H1 (cell line): ENCODE data around the gene SLC25A24. TPM values are rescaled to one million over a fixed set of nuclear protein-coding genes. Genes with fewer than 3 reads are reported as not detected.

Source experiments
- CTCF ChIA-PET: fragments of 300-600 bp; sonication (Branson Sonifier 250); formaldehyde crosslinking; loops from one replicate; lab custom pipeline; 2021; ENCODE audit not compliant: partially characterized antibody; lab: Charles Lee
- POLR2A ChIA-PET: fragments of 300-600 bp; sonication (Branson Sonifier 250); formaldehyde crosslinking; loops from one replicate; lab custom pipeline; 2021; ENCODE audit warnings: inconsistent platforms; ENCODE audit not compliant: partially characterized antibody; lab: Charles Lee
- DNase-seq, 2 experiments: peaks; one replicate each; pipeline versions ENCODE4 v3.0.0 to v3.0.0-alpha.2; 2010 to 2022; ENCODE audit warnings: low spot score in 2 of 2, low read depth in 1 of 2, mixed read lengths in 1 of 2
- FAIRE-seq: peaks from 2 replicates; lab custom pipeline; 2011; peaks lifted over from hg19 to GRCh38; lab: Jason Lieb, UNC
- H2AFZ ChIP-seq: 2 replicates; pipeline ENCODE4 v1.8.1; 2012; ENCODE audit warnings: low read length, inconsistent platforms
- H2AK5ac ChIP-seq: 2 replicates; pipeline ENCODE4 v1.6.1; 2013; ENCODE audit warnings: low read depth, low read length
- H2BK120ac ChIP-seq: replicated peaks from 2 replicates; pipeline ENCODE3; 2013; ENCODE audit warnings: low read depth, low read length, inconsistent platforms
- H2BK12ac ChIP-seq: 2 replicates; pipeline ENCODE4 v1.6.1; 2013; ENCODE audit warnings: low read depth, low read length
- H2BK15ac ChIP-seq: 2 replicates; pipeline ENCODE4 v1.6.1; 2013; ENCODE audit warnings: low read length
- H2BK20ac ChIP-seq: 2 replicates; pipeline ENCODE4 v1.6.1; 2013; ENCODE audit warnings: low read length
- H2BK5ac ChIP-seq: 2 replicates; pipeline ENCODE4 v1.6.1; 2013; ENCODE audit warnings: low read depth, low read length
- H3K14ac ChIP-seq: 2 replicates; pipeline ENCODE4 v1.6.1; 2013; ENCODE audit warnings: inconsistent platforms; ENCODE audit not compliant: insufficient read length
- H3K18ac ChIP-seq: 2 replicates; pipeline ENCODE4 v1.6.1; 2013; ENCODE audit warnings: low read length; ENCODE audit errors: extremely low read depth
- H3K23ac ChIP-seq: 2 replicates; pipeline ENCODE4 v1.6.1; 2013; ENCODE audit warnings: inconsistent platforms; ENCODE audit not compliant: insufficient read length
- H3K23me2 ChIP-seq: 2 replicates; pipeline ENCODE4 v1.6.1; 2013; ENCODE audit warnings: low read depth, low read length
- H3K27ac ChIP-seq: 2 replicates; pipeline ENCODE4 v1.6.1; 2011; ENCODE audit warnings: low read depth, low read length, inconsistent platforms
- H3K27me3 ChIP-seq, 4 experiments: replicated peaks in 1 of 4; 1 replicate in 1 of 4; 2 replicates in 3 of 4; pipeline versions ENCODE4 v1.6.1 to v1.8.1; 2011 to 2013; ENCODE audit warnings: low read length in 3 of 4, mild to moderate bottlenecking in 3 of 4, inconsistent platforms in 2 of 4, mixed read lengths in 2 of 4, moderate library complexity in 1 of 4; ENCODE audit not compliant: control insufficient read depth in 3 of 4, insufficient read depth in 3 of 4; ENCODE audit errors: extremely low read depth in 1 of 4
- H3K36me3 ChIP-seq, 4 experiments: 2 replicates each; pipeline versions ENCODE4 v1.6.1 to v1.8.1; 2011 to 2013; ENCODE audit warnings: mild to moderate bottlenecking in 4 of 4, low read length in 3 of 4, moderate library complexity in 2 of 4, control low read depth in 1 of 4, inconsistent platforms in 1 of 4; ENCODE audit not compliant: insufficient read depth in 4 of 4, control insufficient read depth in 2 of 4
- H3K4ac ChIP-seq: replicated peaks from 2 replicates; pipeline ENCODE3; 2013; ENCODE audit warnings: low read length, low read depth, mixed read lengths, inconsistent platforms; ENCODE audit not compliant: insufficient read length
- H3K4me1 ChIP-seq, 4 experiments: replicated peaks in 1 of 4; 1 replicate in 1 of 4; 2 replicates in 3 of 4; pipeline versions ENCODE4 v1.6.1 to v1.8.1; 2011 to 2013; ENCODE audit warnings: low read length in 3 of 4, inconsistent platforms in 2 of 4, mixed read lengths in 1 of 4; ENCODE audit not compliant: insufficient read depth in 4 of 4, control insufficient read depth in 3 of 4
- H3K4me2 ChIP-seq, 2 experiments: 2 replicates each; pipeline versions ENCODE4 v1.6.1 to v1.8.1; 2011 to 2013; ENCODE audit warnings: low read depth in 2 of 2, low read length in 2 of 2, control low read depth in 1 of 2, inconsistent platforms in 1 of 2, mild to moderate bottlenecking in 1 of 2; ENCODE audit not compliant: insufficient read depth in 1 of 2
- H3K4me3 ChIP-seq, 4 experiments: fragments of 200-600, 300-600 bp in 1 of 4; sonication (generic), shearing (Covaris generic), sonication (Bioruptor Twin) in 1 of 4; 2 replicates each; pipeline versions ENCODE4 v1.5.1 to v1.8.1; 2011 to 2016; ENCODE audit warnings: low read length in 4 of 4, low read depth in 3 of 4, control low read depth in 2 of 4, inconsistent platforms in 2 of 4, mild to moderate bottlenecking in 2 of 4, mixed read lengths in 1 of 4, moderate library complexity in 1 of 4; ENCODE audit not compliant: insufficient read depth in 2 of 4; ENCODE audit errors: extremely low read depth in 1 of 4
- H3K56ac ChIP-seq: replicated peaks from 2 replicates; pipeline ENCODE3; 2013; ENCODE audit warnings: low read depth, mild to moderate bottlenecking, mixed read lengths, low read length, inconsistent platforms; ENCODE audit not compliant: insufficient read length
- H3K79me1 ChIP-seq: 2 replicates; pipeline ENCODE4 v1.6.1; 2013; ENCODE audit warnings: low read depth, low read length, control low read depth
- H3K79me2 ChIP-seq, 2 experiments: 2 replicates each; pipeline versions ENCODE4 v1.6.1 to v1.8.1; 2012 to 2013; ENCODE audit warnings: low read length in 2 of 2, mild to moderate bottlenecking in 2 of 2, inconsistent platforms in 1 of 2; ENCODE audit not compliant: insufficient read depth in 2 of 2, control insufficient read depth in 1 of 2
- H3K9ac ChIP-seq, 4 experiments: replicated peaks in 1 of 4; 1 replicate in 1 of 4; 2 replicates in 3 of 4; pipeline versions ENCODE4 v1.6.1 to v1.8.1; 2011 to 2013; ENCODE audit warnings: low read depth in 3 of 4, low read length in 3 of 4, control low read depth in 2 of 4, mild to moderate bottlenecking in 2 of 4, moderate library complexity in 2 of 4, inconsistent platforms in 1 of 4; ENCODE audit errors: extremely low read depth in 1 of 4
- H3K9me3 ChIP-seq, 2 experiments: 2 replicates each; pipeline versions ENCODE4 v1.6.1 to v1.8.1; 2012 to 2013; ENCODE audit warnings: mild to moderate bottlenecking in 2 of 2, moderate library complexity in 2 of 2, control low read depth in 1 of 2, inconsistent platforms in 1 of 2, low read depth in 1 of 2, low read length in 1 of 2, mixed read lengths in 1 of 2; ENCODE audit not compliant: insufficient read depth in 2 of 2
- H4K20me1 ChIP-seq, 2 experiments: replicated peaks in 1 of 2; 2 replicates each; pipeline versions ENCODE3 to v1.8.1; 2011 to 2013; ENCODE audit warnings: inconsistent platforms in 2 of 2, low read length in 2 of 2, mild to moderate bottlenecking in 1 of 2; ENCODE audit not compliant: insufficient read depth in 2 of 2, control insufficient read depth in 1 of 2
- H4K5ac ChIP-seq: 2 replicates; pipeline ENCODE4 v1.6.1; 2013; ENCODE audit warnings: low read length, low read depth, mixed read lengths, inconsistent platforms; ENCODE audit not compliant: insufficient read length
- H4K8ac ChIP-seq: 2 replicates; pipeline ENCODE4 v1.8.0; 2013; ENCODE audit warnings: mild to moderate bottlenecking, moderate library complexity, low read length, inconsistent platforms; ENCODE audit not compliant: insufficient read depth; ENCODE audit errors: extremely low read depth
- H4K91ac ChIP-seq: replicated peaks from 2 replicates; pipeline ENCODE3; 2013; ENCODE audit warnings: low read length, mixed read lengths, inconsistent platforms; ENCODE audit not compliant: insufficient read length
- CBX5 ChIP-seq: fragments of 300-800, 300-1000 bp; sonication (generic); IDR thresholded peaks from 2 replicates; pipeline ENCODE4 v1.7.1; 2016; ENCODE audit warnings: antibody characterized with exemption, low read length, low read depth
- MAFK ChIP-seq: IDR thresholded peaks from 2 replicates; pipeline ENCODE4 v1.6.1; 2012; ENCODE audit warnings: low read depth, mild to moderate bottlenecking, improper control_type of control experiment, low read length
- WGBS, 2 experiments: shearing (Covaris generic) in 1 of 2; methylation state at CpG; one replicate each; pipeline versions ENCODE4 v1.1.6 to v1.1.7; 2013 to 2015; ENCODE audit warnings: low lambda C conversion rate in 2 of 2, mixed read lengths in 2 of 2, inconsistent platforms in 1 of 2, low coverage in 1 of 2, missing lambda C conversion rate in 1 of 2; ENCODE audit not compliant: insufficient replicate concordance in 2 of 2, insufficient coverage in 1 of 2, insufficient read length in 1 of 2; ENCODE audit errors: extremely low coverage in 1 of 2, missing lambda C conversion rate in 1 of 2; 5-methylcytosine and 5-hydroxymethylcytosine counted together
- polyA plus RNA-seq, 7 experiments: library from polyadenylated mRNA; depleted of rRNA in 3 of 7; stranded (reverse) in 5 of 7; unstranded in 2 of 7; fragments of >200 nt in 5 of 7; fragments of 200-250 nt in 2 of 7; gene quantifications; 1 replicate in 5 of 7; 2 replicates in 1 of 7; 4 replicates in 1 of 7; pipeline versions ENCODE4 v1.2.1 to v1.2.3, GENCODE V29; 2011 to 2013; ENCODE audit warnings: missing spikeins in 2 of 7, mixed read lengths in 2 of 7
- total RNA-seq: library from RNA; stranded (reverse); fragmentation: NEBNext Ultra II Directional; extraction: Animal tissue kit (Norgen Biotek cat#: 25700); gene quantifications from 2 replicates; pipeline ENCODE4 v1.2.1, GENCODE V29; 2021

SLC25A24 gene
- total and polyA plus RNA-seq, 2 of the 8 experiments (the other 6 are each of a cell fraction or from before 2014, with no cell fraction given) = 13.6 to 40.6 TPM

DNA sequence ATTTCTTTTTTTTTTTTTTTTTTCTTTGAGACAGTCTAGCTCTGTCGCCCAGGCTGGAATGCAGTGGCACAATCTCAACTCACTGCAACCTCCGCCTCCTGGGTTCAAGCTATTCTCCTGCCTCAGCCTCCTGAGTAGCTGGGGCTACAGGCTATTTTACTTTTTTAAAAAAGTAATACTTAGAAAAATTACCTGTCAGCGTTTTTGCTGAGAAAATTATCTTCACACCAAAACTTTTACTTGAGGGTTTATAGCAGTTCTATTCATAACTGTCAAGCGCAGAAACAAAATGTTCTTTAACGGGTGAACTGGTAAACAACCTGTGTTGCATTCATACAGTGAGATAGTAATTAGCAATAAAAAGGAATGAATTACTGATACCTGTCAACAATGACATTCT lies 1.5 kb upstream of the SLC25A24 start:
- Histone ChIP-seq H2AK5ac (no peak overlapping the region), H3K9ac (no peak overlapping the region), H3K56ac (no peak overlapping the region), H3K4me1 (peaks cover 0 to 6% (median 2%) of the 10 kb centered on the region in 4 experiments; a peak in 3 of 7 replicates), H2BK5ac (no peak overlapping the region), H3K18ac (no peak overlapping the region), H4K5ac (no peak overlapping the region), H4K91ac (no peak overlapping the region), H3K79me1 (peaks cover 8% of the 10 kb centered on the region), H3K14ac (no peak overlapping the region), H2BK15ac (no peak overlapping the region), H3K9me3 (no peaks in the 10 kb centered on the region), H3K23ac (no peak overlapping the region), H4K20me1 (peaks cover 0 to 1% of the 10 kb centered on the region in 2 experiments), H3K79me2 (peaks cover 0 to 28% of the 10 kb centered on the region in 2 experiments; a peak in 2 of 4 replicates), H3K4me2 (no peak overlapping the region; a peak in 1 of 4 replicates), H3K27ac (no peak overlapping the region), H3K4ac (no peak overlapping the region), H3K36me3 (0 out of 8 replicates have a peak, but pooled peaks cover 0 to 2% (median 0%) of the 10 kb centered on the region in 4 experiments), H3K23me2 (peaks cover 6% of the 10 kb centered on the region; the same call in 1 of the 2 replicates), H2BK20ac (no peak overlapping the region), H4K8ac (no peak overlapping the region), H2BK120ac (no peak overlapping the region), H2AFZ (no peak overlapping the region), H3K27me3 (no peaks in the 10 kb centered on the region), H2BK12ac (no peak overlapping the region), H3K4me3 (no peak overlapping the region)
- CTCF ChIA-PET = interaction anchor here (0.7 to 1.9 kb wide), 2 partner anchors 76 to 115 kb away, joined by 3 to 7 read pairs; no protein-coding TSS in a partner anchor
- DNase-seq (no peak), FAIRE-seq (no peak)
- 85% methylated on average over 5 of the region's 5 CpGs; no CpG with 5 or more reads in 1 of the 2 experiments for WGBS, 2 experiments
- POLR2A ChIA-PET = interaction anchor here (1.8 kb wide), 1 partner anchor 10 kb away, joined by 3 read pairs; no protein-coding TSS in a partner anchor
- TF ChIP-seq CBX5 = no peak
- peak; percentile 42; the same call in 1 of the 2 replicates for TF ChIP-seq MAFK
